MM.1S (cell line): Measurements from ENCODE around the gene DHX15.

Source experiments
- DNase-seq: peaks from one replicate; pipeline ENCODE4 v3.0.0-alpha.2; 2015
- H2AFZ ChIP-seq: fragments of 300-600 bp; sonication (generic); 2 replicates; pipeline ENCODE4 v1.6.0; 2016; ENCODE audit warnings: antibody characterized with exemption, low read length
- H3F3A ChIP-seq: fragments of 300-600 bp; sonication (generic); 2 replicates; pipeline ENCODE4 v1.6.1; 2016; ENCODE audit warnings: mild to moderate bottlenecking, antibody characterized with exemption, low read length, moderate library complexity, mixed read lengths; ENCODE audit not compliant: insufficient read depth
- H3K27ac ChIP-seq: fragments of 300-600 bp; sonication (generic); 2 replicates; pipeline ENCODE4 v1.5.1; 2016; ENCODE audit warnings: mild to moderate bottlenecking, low read length
- H3K27me3 ChIP-seq: fragments of 300-600 bp; sonication (generic); replicated peaks from 2 replicates; pipeline ENCODE4 v1.6.0; 2016; ENCODE audit warnings: low read length; ENCODE audit not compliant: insufficient read depth
- H3K36me3 ChIP-seq: fragments of 300-600 bp; sonication (generic); replicated peaks from 2 replicates; pipeline ENCODE4 v1.6.1; 2016; ENCODE audit warnings: mild to moderate bottlenecking, low read length, mixed read lengths; ENCODE audit not compliant: insufficient read depth
- H3K4me1 ChIP-seq: fragments of 300-600 bp; sonication (generic); 2 replicates; pipeline ENCODE4 v1.6.1; 2016; ENCODE audit warnings: low read length, mixed read lengths
- H3K4me2 ChIP-seq: fragments of 300-600 bp; sonication (generic); 2 replicates; pipeline ENCODE4 v1.6.0; 2016; ENCODE audit warnings: low read depth, low read length
- H3K4me3 ChIP-seq: fragments of 300-600 bp; sonication (generic); 2 replicates; pipeline ENCODE4 v1.5.1; 2016; ENCODE audit warnings: low read length, mixed read lengths
- H3K79me2 ChIP-seq: fragments of 300-600 bp; sonication (generic); 2 replicates; pipeline ENCODE4 v1.6.1; 2016; ENCODE audit warnings: mixed run types, low read length, mixed read lengths
- H3K9ac ChIP-seq: fragments of 300-600 bp; sonication (generic); 2 replicates; pipeline ENCODE4 v1.6.1; 2016; ENCODE audit warnings: low read length, mixed read lengths
- H3K9me2 ChIP-seq: fragments of 300-600 bp; sonication (generic); replicated peaks from 2 replicates; pipeline ENCODE4 v1.6.1; 2016; ENCODE audit warnings: mild to moderate bottlenecking, low read length, mixed read lengths; ENCODE audit not compliant: insufficient read depth
- H3K9me3 ChIP-seq: fragments of 300-600 bp; sonication (generic); replicated peaks from 2 replicates; pipeline ENCODE4 v1.6.1; 2016; ENCODE audit warnings: mild to moderate bottlenecking, low read length, mixed read lengths; ENCODE audit not compliant: insufficient read depth
- H4K20me1 ChIP-seq: fragments of 300-600 bp; sonication (generic); 2 replicates; pipeline ENCODE4 v1.6.1; 2016; ENCODE audit warnings: mild to moderate bottlenecking, low read length, moderate library complexity, mixed read lengths; ENCODE audit not compliant: insufficient read depth
- EZH2 ChIP-seq: fragments of 300-600 bp; sonication (generic); optimal IDR thresholded peaks from 2 replicates; pipeline ENCODE3; 2017; ENCODE audit warnings: low read depth, mild to moderate bottlenecking, antibody characterized with exemption, low read length, mixed read lengths
- EZH2phosphoT487 ChIP-seq: fragments of 300-600 bp; sonication (generic); IDR thresholded peaks from 2 replicates; pipeline ENCODE4 v1.6.1; 2018; ENCODE audit warnings: antibody characterized with exemption, low read length
- TF ChIP-seq, protein P1 (sequence below): fragments of 300-600 bp; sonication (generic); IDR thresholded peaks from 2 replicates; pipeline ENCODE4 v1.5.1; 2016; ENCODE audit warnings: antibody characterized with exemption, low read length, mixed read lengths

Gene DHX15

DNA sequence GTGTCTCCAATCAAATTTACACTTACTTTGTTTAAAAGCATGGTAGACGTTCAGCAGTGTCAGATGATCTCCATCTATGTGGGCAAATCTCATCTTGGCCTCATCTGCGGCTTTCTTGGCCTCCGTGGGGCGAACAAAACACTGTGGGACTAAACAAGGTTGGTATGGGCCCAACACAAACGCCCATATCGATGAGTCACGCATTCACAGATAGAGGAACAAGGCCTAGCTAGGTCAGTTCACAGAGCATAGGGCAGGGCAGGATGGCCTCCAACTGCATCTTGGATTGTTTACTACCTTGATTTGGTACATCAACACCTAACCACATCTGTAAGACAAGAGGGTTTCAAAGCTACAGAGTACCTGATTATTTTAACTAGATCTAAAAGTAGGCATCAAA lies 47.3 kb downstream of the DHX15 start:
- Histone ChIP-seq H3K9ac (no peak overlapping the region), H3K4me1 (peaks cover 7% of the 10 kb centered on the region; the same call in 1 of the 2 replicates), H3K79me2 (peaks cover 92% of the 10 kb centered on the region), H2AFZ (no peak overlapping the region), H3K27me3 (no peaks in the 10 kb centered on the region), H3K36me3 (peaks cover 46% of the 10 kb centered on the region), H3K4me3 (no peak overlapping the region), H3F3A (peaks cover 6% of the 10 kb centered on the region; the same call in 1 of the 2 replicates), H4K20me1 (peaks cover 25% of the 10 kb centered on the region; the same call in 1 of the 2 replicates), H3K9me2 (no peaks in the 10 kb centered on the region), H3K9me3 (no peaks in the 10 kb centered on the region), H3K4me2 (no peak overlapping the region), H3K27ac (no peak overlapping the region)
- TF ChIP-seq EZH2phosphoT487 (no peak), EZH2 (no peak)
- TF ChIP-seq, protein P1, sequence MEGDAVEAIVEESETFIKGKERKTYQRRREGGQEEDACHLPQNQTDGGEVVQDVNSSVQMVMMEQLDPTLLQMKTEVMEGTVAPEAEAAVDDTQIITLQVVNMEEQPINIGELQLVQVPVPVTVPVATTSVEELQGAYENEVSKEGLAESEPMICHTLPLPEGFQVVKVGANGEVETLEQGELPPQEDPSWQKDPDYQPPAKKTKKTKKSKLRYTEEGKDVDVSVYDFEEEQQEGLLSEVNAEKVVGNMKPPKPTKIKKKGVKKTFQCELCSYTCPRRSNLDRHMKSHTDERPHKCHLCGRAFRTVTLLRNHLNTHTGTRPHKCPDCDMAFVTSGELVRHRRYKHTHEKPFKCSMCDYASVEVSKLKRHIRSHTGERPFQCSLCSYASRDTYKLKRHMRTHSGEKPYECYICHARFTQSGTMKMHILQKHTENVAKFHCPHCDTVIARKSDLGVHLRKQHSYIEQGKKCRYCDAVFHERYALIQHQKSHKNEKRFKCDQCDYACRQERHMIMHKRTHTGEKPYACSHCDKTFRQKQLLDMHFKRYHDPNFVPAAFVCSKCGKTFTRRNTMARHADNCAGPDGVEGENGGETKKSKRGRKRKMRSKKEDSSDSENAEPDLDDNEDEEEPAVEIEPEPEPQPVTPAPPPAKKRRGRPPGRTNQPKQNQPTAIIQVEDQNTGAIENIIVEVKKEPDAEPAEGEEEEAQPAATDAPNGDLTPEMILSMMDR: no peak
- no peak for DNase-seq

DNA sequence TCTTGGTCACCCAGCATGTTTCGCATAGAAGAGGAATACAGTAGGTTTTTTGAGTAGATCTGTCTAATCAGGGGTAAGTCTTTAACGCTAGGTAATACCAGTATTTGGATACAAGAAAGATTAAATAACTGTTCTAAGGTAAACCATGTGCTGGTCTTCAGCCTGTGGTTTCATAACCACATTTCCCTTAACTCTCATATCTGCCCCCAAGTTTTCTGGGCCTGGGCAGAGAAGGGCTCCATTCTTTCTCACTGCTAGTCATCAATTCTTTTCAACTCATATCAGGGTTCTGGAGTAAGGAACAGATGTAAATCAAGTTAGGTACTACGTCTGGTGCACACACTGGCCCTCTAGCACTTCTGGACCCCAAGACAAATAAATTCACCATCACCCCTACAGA lies 49.0 kb downstream of the DHX15 start:
- H3K4me2 ChIP-seq: no peak overlapping the region
- H3K4me3 ChIP-seq: no peak overlapping the region
- no peak for DNase-seq
- no peaks in the 10 kb centered on the region for H3K9me2 ChIP-seq
- TF ChIP-seq EZH2phosphoT487 (no peak), EZH2 (no peak)
- TF ChIP-seq, protein P1: no peak
- peaks cover 16% of the 10 kb centered on the region; the same call in 1 of the 2 replicates for H4K20me1 ChIP-seq
- H3K9ac ChIP-seq: no peak overlapping the region
- no peak overlapping the region for H3K27ac ChIP-seq
- H3K36me3 ChIP-seq: peaks cover 31% of the 10 kb centered on the region
- peaks cover 21% of the 10 kb centered on the region for H3K4me1 ChIP-seq
- H3K9me3 ChIP-seq: no peaks in the 10 kb centered on the region
- H2AFZ ChIP-seq: no peak overlapping the region
- peaks cover 83% of the 10 kb centered on the region for H3K79me2 ChIP-seq
- no peaks in the 10 kb centered on the region for H3K27me3 ChIP-seq
- peaks cover 15% of the 10 kb centered on the region for H3F3A ChIP-seq

GRCh38 chr4:24533364-24533763 lies 51.0 kb downstream of the DHX15 start:
- peaks cover 29% of the 10 kb centered on the region for H3F3A ChIP-seq
- no peak overlapping the region for H3K27ac ChIP-seq
- TF ChIP-seq EZH2phosphoT487: no peak
- TF ChIP-seq, protein P1: no peak
- TF ChIP-seq EZH2: no peak
- peaks cover 74% of the 10 kb centered on the region for H3K79me2 ChIP-seq
- H3K9me2 ChIP-seq: no peaks in the 10 kb centered on the region
- peaks cover 35% of the 10 kb centered on the region for H3K4me1 ChIP-seq
- no peak overlapping the region for H3K9ac ChIP-seq
- no peak overlapping the region for H3K4me2 ChIP-seq
- peaks cover 26% of the 10 kb centered on the region for H4K20me1 ChIP-seq
- H3K4me3 ChIP-seq: no peak overlapping the region
- DNase-seq: no peak
- H3K9me3 ChIP-seq: no peaks in the 10 kb centered on the region
- H3K36me3 ChIP-seq: peaks cover 28% of the 10 kb centered on the region
- H3K27me3 ChIP-seq: no peaks in the 10 kb centered on the region
- H2AFZ ChIP-seq: no peak overlapping the region
